T-helper 2 cell treated with Interferon-gamma antibody and Interleukin-4, amounts not matched to agents 5 μg/mL and 100 μg/mL, for 36 hours (primary cell): ENCODE data around the gene USP12.
"Not testable (repeated sequence)": the region's sequence is repeated elsewhere in the genome, so short reads cannot be mapped to it uniquely, and the experiment has no call there.

Source experiments
- DNase-seq: peaks from one replicate; pipeline ENCODE4 v3.0.0; 2021; ENCODE audit warnings: low spot score
- H3K27ac Mint-ChIP-seq: one replicate; pipeline ENCODE4 v1.8.0; 2021; ENCODE audit warnings: mild to moderate bottlenecking, mixed read lengths
- H3K27me3 Mint-ChIP-seq: one replicate; pipeline ENCODE4 v1.8.0; 2021; ENCODE audit warnings: low read depth, mixed read lengths
- H3K36me3 Mint-ChIP-seq: one replicate; pipeline ENCODE4 v1.8.0; 2021; ENCODE audit warnings: low read depth, mixed read lengths
- H3K4me1 Mint-ChIP-seq: one replicate; pipeline ENCODE4 v1.8.0; 2021; ENCODE audit warnings: low read depth, mixed read lengths
- H3K4me3 Mint-ChIP-seq: one replicate; pipeline ENCODE4 v1.8.0; 2022; ENCODE audit warnings: mild to moderate bottlenecking, moderate library complexity, mixed read lengths
- H3K9me3 Mint-ChIP-seq: one replicate; pipeline ENCODE4 v1.8.0; 2021; ENCODE audit warnings: mixed read lengths

The USP12 gene

DNA sequence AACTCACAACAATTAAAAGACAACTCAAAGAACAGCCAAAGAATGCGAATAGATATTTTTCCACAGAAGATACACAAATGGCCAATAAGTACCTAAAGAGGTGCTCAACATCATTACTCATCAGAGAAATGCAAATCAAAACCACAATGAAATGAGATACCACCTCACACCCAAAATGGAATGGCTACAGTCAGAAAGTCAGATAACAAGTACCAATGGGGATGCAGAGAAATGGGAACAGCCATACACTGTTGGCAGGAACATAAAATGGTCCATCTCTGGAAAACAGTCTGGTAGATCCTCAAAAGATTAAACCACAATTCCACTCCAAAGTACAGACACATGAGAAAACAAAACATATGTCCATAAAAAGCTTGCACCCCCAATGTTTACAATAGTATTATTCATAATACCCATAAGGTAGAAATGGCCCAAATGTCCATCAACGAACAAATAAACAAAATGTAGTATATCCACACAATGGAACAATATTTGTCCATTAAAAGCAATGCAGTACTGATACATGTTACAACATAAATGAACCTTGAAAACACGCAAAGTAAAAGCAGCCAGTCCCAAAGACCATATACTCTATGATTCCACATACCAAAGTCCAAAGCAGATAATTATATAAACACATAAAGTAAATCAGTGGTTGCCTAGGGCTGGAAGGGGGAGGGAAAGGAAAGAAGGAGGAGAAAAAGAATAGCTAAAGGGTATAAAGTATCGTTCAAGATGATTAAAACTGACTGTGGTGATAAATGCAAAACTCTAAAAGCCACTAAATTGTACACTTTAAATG, 19.6 kb downstream of the USP12 start:
- H3K9me3 Mint-ChIP-seq: peaks cover 15% of the 10 kb centered on the region
- no peak overlapping the region for H3K27ac Mint-ChIP-seq
- H3K36me3 Mint-ChIP-seq: peaks cover 14% of the 10 kb centered on the region
- DNase-seq: no peak
- H3K27me3 Mint-ChIP-seq: no peaks in the 10 kb centered on the region
- no peak overlapping the region for H3K4me3 Mint-ChIP-seq
- H3K4me1 Mint-ChIP-seq: peaks cover 28% of the 10 kb centered on the region

DNA sequence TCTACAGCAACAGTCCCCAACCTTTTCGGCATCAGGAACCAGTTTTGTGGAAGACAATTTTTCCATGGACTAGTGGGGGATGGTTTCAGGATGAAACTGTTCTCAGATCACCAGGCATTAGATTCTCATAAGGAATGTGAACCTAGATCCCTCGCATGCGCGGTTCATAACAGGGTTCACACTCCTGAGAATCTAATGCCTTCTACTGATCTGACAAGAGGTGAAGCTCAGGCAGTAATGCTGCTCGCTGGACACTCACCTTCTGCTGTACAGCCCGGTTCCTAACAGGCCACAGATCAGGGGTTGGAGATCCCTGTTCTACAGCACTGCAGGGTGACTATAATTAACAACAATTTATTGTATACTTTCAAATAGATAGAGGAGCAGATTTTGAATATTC, 21.9 kb downstream of the USP12 start:
- no peak for DNase-seq
- Mint-ChIP-seq H3K27me3 (no peaks in the 10 kb centered on the region), H3K27ac (no peak overlapping the region), H3K4me3 (no peak overlapping the region), H3K4me1 (peaks cover 33% of the 10 kb centered on the region), H3K9me3 (peaks cover 3% of the 10 kb centered on the region), H3K36me3 (peaks cover 4% of the 10 kb centered on the region)

DNA sequence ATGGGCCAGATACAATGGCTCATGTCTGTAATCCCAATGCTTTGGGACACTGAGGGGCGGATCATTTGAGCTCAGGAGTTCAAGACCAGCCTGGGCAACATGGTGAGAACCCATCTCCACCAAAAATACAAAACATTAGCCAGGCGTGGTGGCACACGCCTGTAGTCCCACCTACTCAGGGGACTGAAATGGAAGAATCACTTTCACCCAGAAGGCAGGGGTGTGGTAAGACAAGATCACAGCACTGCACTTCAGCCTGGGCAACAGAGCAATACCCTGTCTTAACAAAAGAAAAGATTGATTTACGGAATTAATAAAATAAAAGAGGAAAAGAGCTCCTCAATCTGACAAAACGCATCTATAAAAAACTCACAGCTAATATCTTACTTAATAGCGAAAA, 22.7 kb downstream of the USP12 start:
- no peak overlapping the region for H3K27ac Mint-ChIP-seq
- no peaks in the 10 kb centered on the region for H3K36me3 Mint-ChIP-seq
- H3K9me3 Mint-ChIP-seq: peaks cover 3% of the 10 kb centered on the region
- H3K4me1 Mint-ChIP-seq: peaks cover 33% of the 10 kb centered on the region
- no peak overlapping the region for H3K4me3 Mint-ChIP-seq
- no peak for DNase-seq
- no peaks in the 10 kb centered on the region for H3K27me3 Mint-ChIP-seq

DNA sequence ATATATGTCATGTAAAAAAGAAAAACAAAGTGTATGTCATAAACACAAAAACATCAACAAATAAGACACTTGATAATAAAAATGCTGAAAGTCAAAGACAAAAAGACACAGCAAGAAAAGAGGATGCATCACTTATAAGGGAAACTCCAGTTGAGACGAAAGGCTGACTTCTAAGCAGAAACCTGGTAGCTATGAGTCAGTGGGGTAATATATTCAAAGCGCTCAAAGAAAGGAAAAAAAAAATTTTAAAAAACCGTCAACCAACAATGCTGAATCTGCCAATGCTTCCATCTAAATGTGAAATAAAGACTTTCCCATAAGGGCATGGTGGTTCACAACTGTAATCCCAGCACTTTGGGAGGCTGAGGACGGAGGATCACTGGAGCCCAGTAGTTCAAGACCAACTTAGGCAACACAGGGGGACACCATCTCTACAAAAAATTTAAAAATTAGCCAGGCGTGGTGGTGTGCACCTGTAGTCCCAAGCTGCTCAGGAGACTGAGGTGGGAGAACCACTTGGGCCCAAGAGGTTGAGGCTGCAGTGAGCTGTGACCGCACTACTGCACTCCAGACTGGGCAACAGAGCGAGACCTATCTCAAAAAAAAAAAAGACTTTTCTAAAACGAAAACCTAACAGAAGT, 24.0 kb downstream of the USP12 start:
- Mint-ChIP-seq H3K4me3 (peak overlapping the region; percentile 28), H3K9me3 (no peaks in the 10 kb centered on the region)

DNA sequence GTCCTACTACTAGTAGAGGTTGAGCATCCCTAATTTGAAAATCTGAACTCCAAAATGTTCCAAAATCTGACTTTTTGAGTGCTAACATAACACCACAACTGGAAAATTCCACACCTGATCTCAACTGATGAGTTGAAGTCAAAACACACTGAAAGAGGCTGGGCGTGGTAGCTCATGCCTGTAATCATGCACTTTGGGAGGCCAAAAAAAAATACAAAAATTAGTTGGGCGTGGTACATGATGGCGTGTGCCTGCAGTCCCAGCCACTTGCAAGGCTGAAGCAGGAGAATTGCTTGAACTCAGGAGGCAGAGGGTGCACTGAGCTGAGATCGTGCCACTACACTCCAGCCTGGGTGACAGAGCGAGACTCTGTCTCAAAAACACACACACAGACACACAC, 29.9 kb downstream of the USP12 start:
- no peak overlapping the region for H3K4me3 Mint-ChIP-seq
- peaks cover 4% of the 10 kb centered on the region for H3K9me3 Mint-ChIP-seq
- peaks cover 16% of the 10 kb centered on the region for H3K36me3 Mint-ChIP-seq
- peaks cover 12% of the 10 kb centered on the region for H3K4me1 Mint-ChIP-seq
- no peaks in the 10 kb centered on the region for H3K27me3 Mint-ChIP-seq
- H3K27ac Mint-ChIP-seq: no peak overlapping the region
- no peak for DNase-seq

More for the DNA sequence above, 24.0 kb downstream of the USP12 start:
- Mint-ChIP-seq H3K4me1 (peaks cover 30% of the 10 kb centered on the region), H3K27me3 (no peaks in the 10 kb centered on the region), H3K36me3 (peaks cover 7% of the 10 kb centered on the region), H3K27ac (peak overlapping the region; percentile 45)
- no peak for DNase-seq

DNA sequence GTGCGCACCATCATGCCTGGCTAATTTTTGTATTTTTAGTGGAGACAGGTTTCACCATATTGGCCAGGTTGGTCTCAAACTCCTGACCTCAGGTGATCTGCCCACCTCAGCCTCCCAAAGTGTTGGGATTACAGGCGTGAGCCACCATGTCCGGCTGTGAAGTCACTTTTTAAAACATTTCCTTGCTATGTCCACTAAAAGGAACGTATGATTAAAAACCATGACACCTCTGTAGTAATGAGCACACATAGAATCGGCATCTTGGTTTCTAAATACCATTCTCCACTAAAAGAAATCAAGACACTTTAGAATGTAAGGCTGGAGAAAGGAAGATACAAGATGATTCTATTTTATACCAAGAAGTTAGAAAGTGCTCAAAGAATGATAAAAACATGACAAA, 30.5 kb downstream of the USP12 start:
- H3K36me3 Mint-ChIP-seq: peaks cover 16% of the 10 kb centered on the region
- not testable (repeated sequence) for DNase-seq, H3K27me3 Mint-ChIP-seq, H3K27ac Mint-ChIP-seq, H3K4me3 Mint-ChIP-seq, H3K9me3 Mint-ChIP-seq
- H3K4me1 Mint-ChIP-seq: peaks cover 11% of the 10 kb centered on the region

DNA sequence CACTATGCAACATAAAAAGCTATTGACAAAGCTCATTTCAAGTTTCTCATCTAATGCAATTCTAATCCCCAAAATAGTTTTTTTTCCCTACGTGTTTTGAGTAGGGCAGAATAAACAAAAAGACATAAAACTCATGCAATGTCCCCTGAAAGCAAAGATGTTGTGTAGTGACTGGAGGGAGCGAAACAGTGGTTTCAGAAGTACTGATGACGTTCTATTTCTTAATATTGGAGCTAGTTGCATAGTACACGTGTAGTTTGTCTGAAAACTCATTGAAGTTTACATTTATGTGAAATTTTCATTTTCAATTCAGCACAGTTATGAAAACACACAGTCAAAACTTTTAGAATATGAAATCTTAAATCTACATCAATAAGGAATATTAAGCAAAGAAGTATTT, 31.6 kb downstream of the USP12 start:
- DNase-seq: no peak
- Mint-ChIP-seq H3K9me3 (peaks cover 4% of the 10 kb centered on the region), H3K4me1 (peaks cover 8% of the 10 kb centered on the region), H3K27me3 (no peaks in the 10 kb centered on the region), H3K36me3 (peaks cover 16% of the 10 kb centered on the region), H3K27ac (no peak overlapping the region), H3K4me3 (no peak overlapping the region)

DNA sequence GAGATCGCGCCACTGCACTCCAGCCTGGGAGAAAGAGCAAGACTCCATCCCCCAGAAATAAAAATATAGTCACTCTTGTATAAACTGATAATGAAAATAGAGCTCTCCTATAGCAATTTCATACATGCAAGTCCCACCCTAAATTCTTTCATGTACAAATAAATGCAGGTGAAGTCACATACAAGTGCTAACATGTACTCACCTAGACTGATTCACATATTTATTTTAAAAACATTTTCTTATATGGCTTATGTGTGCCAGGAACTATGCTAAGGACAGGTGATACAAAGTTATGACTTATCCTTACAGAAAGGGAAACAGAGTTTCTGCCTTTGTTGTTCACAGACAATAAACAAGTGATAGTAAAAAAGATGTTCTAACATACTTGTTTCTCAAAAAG, 32.0 kb downstream of the USP12 start:
- Mint-ChIP-seq H3K9me3 (peaks cover 4% of the 10 kb centered on the region), H3K27me3 (no peaks in the 10 kb centered on the region), H3K4me3 (no peak overlapping the region), H3K27ac (no peak overlapping the region), H3K36me3 (peaks cover 16% of the 10 kb centered on the region), H3K4me1 (peaks cover 9% of the 10 kb centered on the region)
- DNase-seq: no peak

DNA sequence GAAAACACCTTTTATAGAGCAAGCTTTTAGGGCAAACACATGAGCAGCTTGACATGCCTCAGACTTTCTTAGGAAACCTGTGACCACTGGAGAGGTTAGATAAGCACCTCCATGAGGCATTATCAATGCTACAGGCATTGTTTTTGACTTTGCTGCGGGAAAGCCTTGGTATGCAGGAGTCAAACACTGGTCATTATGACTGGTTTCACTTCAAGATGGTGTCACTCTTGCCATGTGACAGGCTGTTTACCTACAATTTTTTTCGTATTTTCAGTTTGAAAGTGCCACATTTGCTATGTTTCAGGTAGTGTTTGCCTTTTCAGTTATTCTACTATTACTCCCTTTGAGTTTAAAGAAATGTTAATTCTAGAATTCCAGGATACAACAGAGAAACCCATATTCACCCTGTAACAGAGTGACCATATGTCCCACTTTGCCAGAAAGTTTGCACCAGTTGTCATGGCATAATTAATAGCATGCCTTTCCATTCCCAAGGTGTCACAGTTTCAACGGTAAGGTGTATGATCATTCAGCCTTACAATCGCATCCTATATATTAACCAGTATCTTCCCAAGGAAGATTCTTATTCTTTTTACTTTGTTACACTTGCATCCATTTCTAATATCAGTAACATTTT, 33.0 kb downstream of the USP12 start:
- Mint-ChIP-seq H3K9me3 (peaks cover 4% of the 10 kb centered on the region), H3K4me1 (peaks cover 8% of the 10 kb centered on the region), H3K27me3 (no peaks in the 10 kb centered on the region), H3K4me3 (no peak overlapping the region), H3K27ac (no peak overlapping the region), H3K36me3 (peaks cover 15% of the 10 kb centered on the region)
- no peak for DNase-seq

DNA sequence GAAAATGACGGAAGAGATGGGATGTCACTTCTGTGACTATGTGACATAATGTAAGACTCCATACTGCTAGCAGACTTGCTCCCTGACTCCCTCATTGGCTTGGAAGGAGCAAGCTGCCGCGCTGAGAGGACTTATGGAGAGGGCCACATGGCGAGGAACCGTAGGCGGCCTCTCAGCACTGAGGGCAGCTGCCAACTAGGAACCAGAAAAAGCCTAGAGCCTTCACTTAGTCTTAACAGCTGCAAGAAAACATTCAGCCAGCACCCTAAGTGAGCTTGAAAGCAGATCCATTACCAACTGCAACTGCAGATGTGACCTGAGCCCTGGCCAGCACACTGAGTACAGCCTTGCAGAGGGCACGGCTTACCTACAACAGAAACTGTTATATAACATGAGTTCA, 33.9 kb downstream of the USP12 start:
- Mint-ChIP-seq H3K27ac (no peak overlapping the region), H3K9me3 (peaks cover 4% of the 10 kb centered on the region), H3K27me3 (no peaks in the 10 kb centered on the region), H3K4me1 (peaks cover 11% of the 10 kb centered on the region), H3K4me3 (no peak overlapping the region), H3K36me3 (peaks cover 9% of the 10 kb centered on the region)
- DNase-seq: no peak

DNA sequence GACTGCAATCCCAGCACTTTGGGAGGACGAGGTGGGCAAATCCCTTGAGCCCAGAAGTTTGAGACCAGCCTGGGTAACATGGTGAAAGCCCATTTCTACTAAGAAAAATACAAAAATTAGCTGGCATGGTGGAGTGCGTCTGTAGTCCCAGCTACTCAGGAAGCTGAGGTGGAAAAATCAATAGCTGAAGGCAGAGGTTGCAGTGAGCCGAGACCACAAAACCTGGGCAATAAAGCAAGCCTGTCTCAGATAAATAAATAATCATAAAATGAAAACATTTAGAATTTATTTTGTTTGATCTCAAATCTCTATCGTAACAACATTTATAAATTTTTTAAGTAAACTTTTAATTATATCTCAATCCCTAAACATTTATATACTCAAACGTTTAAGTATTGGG, 36.6 kb downstream of the USP12 start:
- H3K27ac Mint-ChIP-seq: no peak overlapping the region
- no peaks in the 10 kb centered on the region for H3K27me3 Mint-ChIP-seq
- H3K9me3 Mint-ChIP-seq: peaks cover 14% of the 10 kb centered on the region
- no peak for DNase-seq
- peaks cover 30% of the 10 kb centered on the region for H3K4me1 Mint-ChIP-seq
- no peak overlapping the region for H3K4me3 Mint-ChIP-seq
- peaks cover 11% of the 10 kb centered on the region for H3K36me3 Mint-ChIP-seq

DNA sequence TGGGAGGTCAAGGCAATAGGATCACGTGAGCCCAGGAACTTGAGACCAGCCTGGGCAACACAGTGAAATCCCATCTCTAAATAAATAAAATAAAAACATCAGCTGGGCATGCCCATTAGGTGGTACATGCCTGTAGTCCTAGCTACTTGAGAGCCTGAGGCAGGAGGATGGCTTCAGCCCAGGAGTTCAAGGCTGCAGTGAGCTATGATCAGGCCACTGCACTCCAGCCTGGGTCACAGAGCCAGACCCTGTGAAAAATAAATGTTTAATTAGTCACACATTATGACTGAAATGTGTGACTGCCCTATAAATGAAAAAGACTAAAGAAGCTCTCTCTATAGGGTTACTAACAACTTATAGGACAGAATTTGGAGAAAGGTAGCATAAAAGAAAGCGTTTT, 37.7 kb downstream of the USP12 start:
- H3K9me3 Mint-ChIP-seq: peaks cover 18% of the 10 kb centered on the region

DNA sequence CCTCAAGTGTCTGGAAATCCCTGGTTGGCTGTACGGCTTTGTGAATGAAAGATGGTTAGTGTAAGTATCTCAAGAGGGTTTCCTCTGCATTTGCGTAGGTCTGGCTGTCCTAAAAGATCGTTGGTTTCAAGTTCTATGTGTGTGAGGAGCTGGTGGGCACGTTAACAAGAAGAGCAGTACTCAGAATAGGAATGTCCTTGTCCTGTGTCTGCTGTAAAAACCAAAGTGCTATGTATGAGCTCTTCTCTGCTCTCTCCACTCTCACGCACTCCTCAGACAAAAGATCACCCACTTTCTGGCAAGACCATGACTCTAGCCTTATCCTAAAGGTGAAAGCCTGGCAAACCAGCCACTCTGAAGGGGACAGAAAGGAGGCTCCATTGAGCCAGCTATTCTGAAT, 39.1 kb downstream of the USP12 start:
- peak overlapping the region; percentile 41 for H3K4me3 Mint-ChIP-seq
- peaks cover 18% of the 10 kb centered on the region for H3K9me3 Mint-ChIP-seq
- H3K27me3 Mint-ChIP-seq: no peaks in the 10 kb centered on the region
- peak; percentile 17 for DNase-seq
- H3K36me3 Mint-ChIP-seq: peaks cover 15% of the 10 kb centered on the region
- H3K4me1 Mint-ChIP-seq: peaks cover 30% of the 10 kb centered on the region
- H3K27ac Mint-ChIP-seq: peak overlapping the region; percentile 86

More for the DNA sequence above, 37.7 kb downstream of the USP12 start:
- Mint-ChIP-seq H3K27ac (no peak overlapping the region), H3K36me3 (peaks cover 15% of the 10 kb centered on the region), H3K27me3 (no peaks in the 10 kb centered on the region), H3K4me3 (no peak overlapping the region), H3K4me1 (peaks cover 27% of the 10 kb centered on the region)
- no peak for DNase-seq

DNA sequence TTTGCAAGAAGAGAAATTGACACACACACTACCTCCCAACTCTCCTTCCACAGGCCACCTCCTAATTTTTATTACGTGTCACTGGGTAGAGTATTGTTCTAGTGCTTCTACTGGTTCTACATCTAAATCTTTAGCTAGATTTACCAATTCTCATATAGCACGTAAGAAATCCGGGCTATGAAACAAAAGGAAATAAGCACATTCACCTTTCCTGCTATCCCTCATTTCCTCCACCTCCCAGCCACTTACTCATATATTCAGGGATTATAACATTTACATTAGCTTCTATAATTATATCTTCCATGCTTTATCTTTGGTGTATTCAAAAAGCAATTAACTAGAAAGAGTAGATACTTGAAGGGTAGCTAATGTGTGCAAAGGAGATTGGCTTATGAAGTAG, 39.7 kb downstream of the USP12 start:
- H3K4me3 Mint-ChIP-seq: peak overlapping the region; percentile 41
- peaks cover 15% of the 10 kb centered on the region for H3K36me3 Mint-ChIP-seq
- peak overlapping the region; percentile 86 for H3K27ac Mint-ChIP-seq
- H3K27me3 Mint-ChIP-seq: no peaks in the 10 kb centered on the region
- DNase-seq: no peak
- peaks cover 18% of the 10 kb centered on the region for H3K9me3 Mint-ChIP-seq
- peaks cover 36% of the 10 kb centered on the region for H3K4me1 Mint-ChIP-seq
